ENCODE data around the gene CRYBG1.

GRCh38 chr6:106564476-106564875, 204.0 kb downstream of the CRYBG1 start:
- TF ChIP-seq CTCF (IDR thresholded peaks at IDR 0.05; ENCODE audit: insufficient read depth, low read length) (no peak), POLR2AphosphoS5 (IDR thresholded peaks at IDR 0.05; ENCODE audit: low read depth) (no peak), REST (IDR thresholded peaks at IDR 0.05; ENCODE audit: insufficient replicate concordance, low read depth) (no peak), GABPA (IDR thresholded peaks at IDR 0.05; ENCODE audit: low read depth) (no peak)
